ENCODE data around the gene RMND1. TPM values are rescaled to one million over a fixed set of nuclear protein-coding genes. Genes with fewer than 3 reads are reported as not detected.

Gene RMND1
- total RNA-seq, 1 experiment from 2014 or later = 37.6 TPM

DNA sequence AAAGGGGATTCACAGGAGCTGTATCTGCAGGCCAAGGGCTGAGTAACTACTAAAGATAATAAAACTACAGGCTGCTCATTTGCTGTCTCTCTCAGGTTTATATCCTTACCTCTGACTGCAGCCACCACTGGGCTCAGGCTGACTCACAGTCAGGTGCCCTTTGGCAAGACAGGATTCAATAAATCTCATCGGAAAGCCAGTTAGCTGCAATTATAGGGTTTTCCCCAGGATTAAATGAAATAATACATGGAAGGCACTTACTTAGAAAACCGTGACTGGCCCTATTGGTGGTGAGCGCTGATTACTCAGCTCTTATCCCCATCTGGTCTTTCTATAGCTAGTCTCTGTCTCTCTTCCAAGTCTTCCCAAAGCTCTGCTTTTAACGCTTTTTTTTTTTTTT, 26.4 kb downstream of the RMND1 start:
- no TSS peak for BruUV-seq (replicated peaks)
- Mint-ChIP-seq H3K4me3 (ENCODE audit: unreplicated experiment) (no peak overlapping the region), H3K4me1 (ENCODE audit: insufficient read depth, unreplicated experiment) (no peaks in the 10 kb centered on the region), H3K27ac (ENCODE audit: low read depth, unreplicated experiment) (no peak overlapping the region), H3K27me3 (ENCODE audit: insufficient read depth, unreplicated experiment) (no peaks in the 10 kb centered on the region), H3K9me3 (ENCODE audit: unreplicated experiment) (no peaks in the 10 kb centered on the region), H3K36me3 (ENCODE audit: insufficient read depth, unreplicated experiment) (peaks cover 88% of the 10 kb centered on the region)
- CTCF ChIA-PET = interaction anchor here (0.9 to 1.3 kb wide), 2 partner anchors 12 to 20 kb away, joined by 3 to 4 read pairs; no protein-coding TSS in a partner anchor
- intact Hi-C loops (cut with micrococcal nuclease) = no loop called here
- POLR2A ChIA-PET = interaction anchor here (0.6 kb wide), 1 partner anchor 825 kb away, joined by 3 read pairs; no protein-coding TSS in a partner anchor
- TF ChIP-seq, protein P1, sequence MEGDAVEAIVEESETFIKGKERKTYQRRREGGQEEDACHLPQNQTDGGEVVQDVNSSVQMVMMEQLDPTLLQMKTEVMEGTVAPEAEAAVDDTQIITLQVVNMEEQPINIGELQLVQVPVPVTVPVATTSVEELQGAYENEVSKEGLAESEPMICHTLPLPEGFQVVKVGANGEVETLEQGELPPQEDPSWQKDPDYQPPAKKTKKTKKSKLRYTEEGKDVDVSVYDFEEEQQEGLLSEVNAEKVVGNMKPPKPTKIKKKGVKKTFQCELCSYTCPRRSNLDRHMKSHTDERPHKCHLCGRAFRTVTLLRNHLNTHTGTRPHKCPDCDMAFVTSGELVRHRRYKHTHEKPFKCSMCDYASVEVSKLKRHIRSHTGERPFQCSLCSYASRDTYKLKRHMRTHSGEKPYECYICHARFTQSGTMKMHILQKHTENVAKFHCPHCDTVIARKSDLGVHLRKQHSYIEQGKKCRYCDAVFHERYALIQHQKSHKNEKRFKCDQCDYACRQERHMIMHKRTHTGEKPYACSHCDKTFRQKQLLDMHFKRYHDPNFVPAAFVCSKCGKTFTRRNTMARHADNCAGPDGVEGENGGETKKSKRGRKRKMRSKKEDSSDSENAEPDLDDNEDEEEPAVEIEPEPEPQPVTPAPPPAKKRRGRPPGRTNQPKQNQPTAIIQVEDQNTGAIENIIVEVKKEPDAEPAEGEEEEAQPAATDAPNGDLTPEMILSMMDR (IDR thresholded peaks at IDR 0.05; ENCODE audit: unreplicated experiment) = no peak
- DNase-seq (ENCODE audit: unreplicated experiment) = no peak

DNA sequence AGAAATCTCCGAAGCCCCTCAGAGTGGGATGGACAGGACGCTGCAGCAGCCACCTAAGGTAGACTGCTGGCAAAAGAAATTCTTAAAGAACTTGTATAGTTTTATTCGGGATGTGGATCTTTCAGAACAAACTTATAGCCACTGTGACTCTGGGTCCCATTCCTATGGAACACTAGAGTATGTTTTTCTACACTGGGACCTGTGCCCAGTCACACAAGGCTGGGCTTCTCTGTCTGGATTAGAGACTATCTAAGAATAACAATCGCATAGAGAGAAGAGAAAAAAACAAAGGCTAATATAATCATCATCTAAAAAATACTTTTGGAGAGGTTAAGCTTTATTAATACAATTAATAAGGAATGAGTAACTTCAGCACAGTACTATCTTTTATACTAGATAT, 28.9 kb downstream of the RMND1 start:
- DNase-seq (ENCODE audit: unreplicated experiment) = no peak
- BruUV-seq (replicated peaks) = no TSS peak
- H3K36me3 Mint-ChIP-seq (ENCODE audit: insufficient read depth, unreplicated experiment) = peaks cover 89% of the 10 kb centered on the region
- no peak overlapping the region for H3K4me3 Mint-ChIP-seq (ENCODE audit: unreplicated experiment)
- no peak overlapping the region for H3K27ac Mint-ChIP-seq (ENCODE audit: low read depth, unreplicated experiment)
- ChIA-PET POLR2A (interaction anchor here (0.7 kb wide), 1 partner anchor 341 kb away, joined by 3 read pairs; no protein-coding TSS in a partner anchor), CTCF (interaction anchor here (0.9 to 1.2 kb wide), 3 partner anchors 17 to 89 kb away, joined by 3 to 7 read pairs (median 4); no protein-coding TSS in a partner anchor)
- TF ChIP-seq, protein P1 (IDR thresholded peaks at IDR 0.05; ENCODE audit: unreplicated experiment) = no peak
- no peaks in the 10 kb centered on the region for H3K27me3 Mint-ChIP-seq (ENCODE audit: insufficient read depth, unreplicated experiment)
- no peaks in the 10 kb centered on the region for H3K4me1 Mint-ChIP-seq (ENCODE audit: insufficient read depth, unreplicated experiment)
- H3K9me3 Mint-ChIP-seq (ENCODE audit: unreplicated experiment) = no peaks in the 10 kb centered on the region
- intact Hi-C loops (cut with micrococcal nuclease) = no loop called here

DNA sequence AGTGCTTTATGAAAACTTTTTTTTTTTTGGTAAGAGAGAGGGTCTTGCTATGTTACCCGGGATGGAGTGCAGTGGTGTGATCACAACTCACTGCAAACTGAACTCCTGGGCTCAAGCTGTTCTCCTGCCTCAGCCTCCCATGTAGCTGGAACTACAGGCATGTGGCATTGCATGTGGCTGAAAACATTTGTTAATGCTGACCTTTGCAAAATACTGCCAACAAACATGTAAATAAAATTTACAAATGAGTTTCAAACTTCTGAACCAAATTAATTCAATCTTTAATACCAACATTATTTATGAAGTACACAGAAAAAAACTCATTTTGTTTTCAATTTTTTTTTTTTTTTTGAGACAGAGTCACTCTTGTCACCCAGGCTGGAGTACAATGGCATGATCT, 34.4 kb downstream of the RMND1 start:
- no peak overlapping the region for H3K27ac Mint-ChIP-seq (ENCODE audit: low read depth, unreplicated experiment)
- no peak overlapping the region for H3K4me3 Mint-ChIP-seq (ENCODE audit: unreplicated experiment)
- ChIA-PET CTCF (interaction anchor here (0.6 to 1.2 kb wide), 4 partner anchors 13 to 67 kb away, joined by 3 to 5 read pairs (median 4); no protein-coding TSS in a partner anchor), POLR2A (interaction anchor here (1.0 kb wide), 1 partner anchor 20 kb away, joined by 3 read pairs; no protein-coding TSS in a partner anchor)
- no peak for DNase-seq (ENCODE audit: unreplicated experiment)
- intact Hi-C loops (cut with micrococcal nuclease) = no loop called here
- no peaks in the 10 kb centered on the region for H3K4me1 Mint-ChIP-seq (ENCODE audit: insufficient read depth, unreplicated experiment)
- H3K36me3 Mint-ChIP-seq (ENCODE audit: insufficient read depth, unreplicated experiment) = peaks cover 82% of the 10 kb centered on the region
- no peaks in the 10 kb centered on the region for H3K27me3 Mint-ChIP-seq (ENCODE audit: insufficient read depth, unreplicated experiment)
- TF ChIP-seq, protein P1 (IDR thresholded peaks at IDR 0.05; ENCODE audit: unreplicated experiment) = no peak
- no peaks in the 10 kb centered on the region for H3K9me3 Mint-ChIP-seq (ENCODE audit: unreplicated experiment)
- BruUV-seq (replicated peaks) = no TSS peak

DNA sequence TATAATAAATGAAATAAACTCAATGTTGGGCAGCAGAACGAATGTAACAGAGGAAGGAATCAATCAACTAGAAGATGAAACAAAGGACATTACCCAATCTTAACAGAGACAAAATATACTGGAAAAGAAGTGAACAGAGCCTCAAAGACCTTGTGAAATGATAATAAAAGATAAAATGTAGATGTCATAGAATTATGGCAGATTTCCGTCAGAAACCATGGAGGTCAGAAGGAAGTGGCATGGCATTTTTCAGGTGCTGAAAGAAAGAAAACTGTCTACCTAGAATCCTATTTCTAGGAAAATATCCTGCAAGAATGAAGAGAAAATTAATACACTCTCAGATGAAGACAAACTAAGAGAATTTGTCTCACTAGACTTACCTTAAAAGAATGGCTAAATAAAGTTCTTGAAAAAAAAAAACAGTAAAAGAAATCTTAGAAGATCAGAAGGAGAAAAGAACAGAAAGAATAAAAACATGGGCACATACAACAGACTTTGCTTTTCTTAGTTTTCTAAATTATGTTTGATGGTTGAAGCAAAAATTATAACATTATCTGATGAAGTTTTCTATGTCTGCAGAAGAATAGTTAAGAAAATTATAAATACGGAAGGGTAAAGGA, 37.2 kb downstream of the RMND1 start:
- no peaks in the 10 kb centered on the region for H3K9me3 Mint-ChIP-seq (ENCODE audit: unreplicated experiment)
- intact Hi-C loops (cut with micrococcal nuclease) = no loop called here
- no peak overlapping the region for H3K27ac Mint-ChIP-seq (ENCODE audit: low read depth, unreplicated experiment)
- CTCF ChIA-PET = no interaction called here
- no TSS peak for BruUV-seq (replicated peaks)
- POLR2A ChIA-PET = interaction anchor here (1.4 kb wide), 1 partner anchor 15 kb away, joined by 4 read pairs; no protein-coding TSS in a partner anchor
- DNase-seq (ENCODE audit: unreplicated experiment) = no peak
- H3K4me3 Mint-ChIP-seq (ENCODE audit: unreplicated experiment) = no peak overlapping the region
- peaks cover 91% of the 10 kb centered on the region for H3K36me3 Mint-ChIP-seq (ENCODE audit: insufficient read depth, unreplicated experiment)
- no peaks in the 10 kb centered on the region for H3K4me1 Mint-ChIP-seq (ENCODE audit: insufficient read depth, unreplicated experiment)
- TF ChIP-seq, protein P1 (IDR thresholded peaks at IDR 0.05; ENCODE audit: unreplicated experiment) = no peak
- no peaks in the 10 kb centered on the region for H3K27me3 Mint-ChIP-seq (ENCODE audit: insufficient read depth, unreplicated experiment)
